C4-2B (cell line): Measurements from ENCODE around the gene IQSEC2.

Experiments
- CTCF ChIP-seq: fragments of 450-650 bp; conservative IDR thresholded peaks from 2 replicates; pipeline ENCODE4 v1.5.1; 2017; ENCODE audit warnings: mild to moderate bottlenecking
- ZFX ChIP-seq: fragments of 450-650 bp; IDR thresholded peaks from 2 replicates; pipeline ENCODE4 v1.6.1; 2017

GRCh38 chrX:53254570-53255461, 26.6 kb downstream of the IQSEC2 start:
- TF ChIP-seq CTCF (no peak), ZFX (no peak)
